Measurements from ENCODE around the gene VPS50.
A peak's percentile ranks its signal among the peaks of the same experiment; 100 is the strongest.

Gene VPS50

GRCh38 chr7:93374345-93374940, 142.3 kb downstream of the VPS50 start:
- no peak overlapping the region for H3K4me3 ChIP-seq (ENCODE audit: low read length)
- TF ChIP-seq ZNF274 (IDR thresholded peaks at IDR 0.05; ENCODE audit: low read depth, low read length), result no peak

GRCh38 chr7:93375603-93376002, 143.4 kb downstream of the VPS50 start:
- no peak for TF ChIP-seq ZNF274 (IDR thresholded peaks at IDR 0.05; ENCODE audit: low read depth, low read length)
- H3K4me3 ChIP-seq (ENCODE audit: low read length), result no peak overlapping the region

GRCh38 chr7:93378131-93378760, 146.1 kb downstream of the VPS50 start:
- H3K4me3 ChIP-seq (ENCODE audit: low read length), result peak overlapping the region; percentile 39; the same call in 1 of the 2 replicates
- TF ChIP-seq ZNF274 (IDR thresholded peaks at IDR 0.05; ENCODE audit: low read depth, low read length), result no peak

GRCh38 chr7:93382362-93382761, 150.2 kb downstream of the VPS50 start:
- TF ChIP-seq ZNF274 (IDR thresholded peaks at IDR 0.05; ENCODE audit: low read depth, low read length), result no peak
- no peak overlapping the region for H3K4me3 ChIP-seq (ENCODE audit: low read length)

- no peak for TF ChIP-seq ZNF274 (IDR thresholded peaks at IDR 0.05; ENCODE audit: low read depth, low read length)
- H3K4me3 ChIP-seq (ENCODE audit: low read length), result no peak overlapping the region
Measured at GRCh38 chr7:93390660-93391059, 158.5 kb downstream of the VPS50 start.

GRCh38 chr7:93392984-93393383, 160.8 kb downstream of the VPS50 start:
- TF ChIP-seq ZNF274 (IDR thresholded peaks at IDR 0.05; ENCODE audit: low read depth, low read length), result no peak
- H3K4me3 ChIP-seq (ENCODE audit: low read length), result no peak overlapping the region

- no peak for TF ChIP-seq ZNF274 (IDR thresholded peaks at IDR 0.05; ENCODE audit: low read depth, low read length)
- no peak overlapping the region for H3K4me3 ChIP-seq (ENCODE audit: low read length)
Measured at GRCh38 chr7:93399642-93400041, 167.5 kb downstream of the VPS50 start.

GRCh38 chr7:93402944-93403343, 170.8 kb downstream of the VPS50 start:
- TF ChIP-seq ZNF274 (IDR thresholded peaks at IDR 0.05; ENCODE audit: low read depth, low read length), result no peak
- no peak overlapping the region for H3K4me3 ChIP-seq (ENCODE audit: low read length)

- TF ChIP-seq ZNF274 (IDR thresholded peaks at IDR 0.05; ENCODE audit: low read depth, low read length), result no peak
- no peak overlapping the region for H3K4me3 ChIP-seq (ENCODE audit: low read length)
Measured at GRCh38 chr7:93407239-93407638, 175.1 kb downstream of the VPS50 start.

- no peak overlapping the region for H3K4me3 ChIP-seq (ENCODE audit: low read length)
- TF ChIP-seq ZNF274 (IDR thresholded peaks at IDR 0.05; ENCODE audit: low read depth, low read length), result no peak
Measured at GRCh38 chr7:93409324-93409723, 177.2 kb downstream of the VPS50 start.
